Measurements from ENCODE around the gene LPCAT2.
"Not testable (repeated sequence)": the region's sequence is repeated elsewhere in the genome, so short reads cannot be mapped to it uniquely, and the experiment has no call there.

LPCAT2 gene

GRCh38 chr16:55597928-55598327, 89.1 kb downstream of the LPCAT2 start:
- DNase-seq (ENCODE audit: low read depth, low spot score) = no peak

GRCh38 chr16:55605754-55606336, 97.0 kb downstream of the LPCAT2 start:
- no peak for DNase-seq (ENCODE audit: low read depth, low spot score)

- no peak for DNase-seq (ENCODE audit: low read depth, low spot score)
Measured at GRCh38 chr16:55613613-55614335, 104.9 kb downstream of the LPCAT2 start.

GRCh38 chr16:55615071-55615470, 106.2 kb downstream of the LPCAT2 start:
- no peak for DNase-seq (ENCODE audit: low read depth, low spot score)

- DNase-seq (ENCODE audit: low read depth, low spot score) = not testable (repeated sequence)
Measured at GRCh38 chr16:55615670-55616069, 106.8 kb downstream of the LPCAT2 start.

- DNase-seq (ENCODE audit: low read depth, low spot score) = no peak
Measured at GRCh38 chr16:55621771-55622170, 112.9 kb downstream of the LPCAT2 start.

- no peak for DNase-seq (ENCODE audit: low read depth, low spot score)
Measured at GRCh38 chr16:55622272-55622671, 113.4 kb downstream of the LPCAT2 start.

- no peak for DNase-seq (ENCODE audit: low read depth, low spot score)
Measured at GRCh38 chr16:55622930-55623561, 114.2 kb downstream of the LPCAT2 start.

- no peak for DNase-seq (ENCODE audit: low read depth, low spot score)
Measured at GRCh38 chr16:55623640-55624039, 114.8 kb downstream of the LPCAT2 start.

GRCh38 chr16:55624696-55625095, 115.8 kb downstream of the LPCAT2 start:
- no peak for DNase-seq (ENCODE audit: low read depth, low spot score)

- no peak for DNase-seq (ENCODE audit: low read depth, low spot score)
Measured at GRCh38 chr16:55625843-55626242, 117.0 kb downstream of the LPCAT2 start.

GRCh38 chr16:55628306-55628968, 119.6 kb downstream of the LPCAT2 start:
- no peak for DNase-seq (ENCODE audit: low read depth, low spot score)

- no peak for DNase-seq (ENCODE audit: low read depth, low spot score)
Measured at GRCh38 chr16:55630774-55631173, 121.9 kb downstream of the LPCAT2 start.

GRCh38 chr16:55632259-55632658, 123.4 kb downstream of the LPCAT2 start:
- no peak for DNase-seq (ENCODE audit: low read depth, low spot score)

GRCh38 chr16:55634193-55634592, 125.3 kb downstream of the LPCAT2 start:
- DNase-seq (ENCODE audit: low read depth, low spot score) = no peak

Data from brain pericyte (primary cell).